Psoas muscle (tissue), 8 donors: ENCODE measurements around the gene NFIC. TPM values are rescaled to one million over a fixed set of nuclear protein-coding genes. Genes with fewer than 3 reads are reported as not detected.

Experiments
- ATAC-seq, 4 donors: fragments of 200-7000 bp; cut with Tn5 transposase; one replicate each; pipeline ENCODE4 v1.9.1; 2020; ENCODE audit warnings: moderate library complexity in 3 of 4, mild to moderate bottlenecking in 2 of 4
- DNase-seq, 2 donors: peaks; one replicate each; pipeline ENCODE4 v3.0.0-alpha.2; 2020
- H3K27ac ChIP-seq: fragments of 200-600 bp; one replicate; pipeline ENCODE4 v1.8.0; 2022
- H3K27me3 ChIP-seq, 3 donors: fragments of 200-600 bp in 1 of 3; one replicate each; pipeline versions ENCODE4 v1.6.1 to v1.8.0; 2013 to 2022; ENCODE audit warnings: low read length in 2 of 3, mild to moderate bottlenecking in 2 of 3, moderate library complexity in 1 of 3; ENCODE audit not compliant: insufficient read depth in 3 of 3
- H3K36me3 ChIP-seq, 2 donors: fragments of 200-600 bp in 1 of 2; one replicate each; pipeline versions ENCODE4 v1.6.1 to v1.8.0; 2013 to 2022; ENCODE audit warnings: low read depth in 1 of 2, mild to moderate bottlenecking in 1 of 2, moderate library complexity in 1 of 2; ENCODE audit not compliant: insufficient read depth in 1 of 2
- H3K4me1 ChIP-seq: fragments of 200-600 bp; one replicate; pipeline ENCODE4 v1.8.0; 2022
- H3K4me3 ChIP-seq: fragments of 200-600 bp; one replicate; pipeline ENCODE4 v1.8.0; 2022; ENCODE audit warnings: mild to moderate bottlenecking
- H3K9me3 ChIP-seq: fragments of 200-600 bp; one replicate; pipeline ENCODE4 v1.8.0; 2022
- CTCF ChIP-seq: fragments of 200-600 bp; IDR thresholded peaks from one replicate; pipeline ENCODE4 v1.8.0; 2022; ENCODE audit warnings: antibody characterized with exemption
- WGBS, 3 donors: extraction: QIAGEN DNeasy Blood & Tissue Kit; methylation state at CpG; one replicate each; pipeline versions ENCODE4 v1.1.6 to v1.1.7; 2013; 5-methylcytosine and 5-hydroxymethylcytosine counted together
- intact Hi-C, 2 donors: fragments of 100-400 bp; cut with DNase I; formaldehyde crosslinking; loops; one replicate each; pipeline versions ENCODE4 v1.11.0 to v1.14.2; 2022
- polyA plus RNA-seq, 3 donors: library from polyadenylated mRNA; stranded (reverse); fragments of 200-250 nt; gene quantifications; one replicate each; pipeline ENCODE4 v1.2.3, GENCODE V29; 2013
- total RNA-seq, 4 donors: library from RNA; stranded (reverse); fragmentation: NEBNext Ultra II Directional in 2 of 4; extraction: Animal tissue kit (Norgen Biotek cat#: 25700) in 2 of 4; gene quantifications; one replicate each; pipeline versions ENCODE4 v1.2.1 to v1.2.4, GENCODE V29; 2021 to 2023
- donor health status: healthy with polysubstance abuse.
- donor health status: DM: no; HTN: no; CAD: no; lungs with moderate emphysema.
- donor health status: Bipolar disorder and iron deficiency.
- donor health status: healthy.
- donor health status: DM: yes; HTN: yes; CAD: no.
- donor health status: DM: no; HTN: no; CAD: no.
- donor health status: DM: no; HTN: no; CAD: no.
- donor health status: DM: yes; HTN: yes; CAD: no.

NFIC gene
- total and polyA plus RNA-seq, 7 donors, result 100.0 to 439 (median 270) TPM

GRCh38 chr19:3501780-3502179 is 135.4 kb downstream of the NFIC start:
- peaks cover 22% of the 10 kb centered on the region for H3K4me1 ChIP-seq
- TF ChIP-seq CTCF, result no peak
- H3K4me3 ChIP-seq, result no peak overlapping the region
- WGBS, 3 donors, result 88 to 89% (median 89%) methylated on average over 3 of the region's 3 CpGs
- no peak for DNase-seq
- H3K27ac ChIP-seq, result no peak overlapping the region
- intact Hi-C loops, result no loop called here
- no peak for ATAC-seq
- no peaks in the 10 kb centered on the region for H3K9me3 ChIP-seq
- no peaks in the 10 kb centered on the region for H3K27me3 ChIP-seq
- H3K36me3 ChIP-seq, result peaks cover 0 to 7% of the 10 kb centered on the region in 2 donors

- no peak overlapping the region for H3K4me3 ChIP-seq
- H3K4me1 ChIP-seq, result peaks cover 27% of the 10 kb centered on the region
- H3K27me3 ChIP-seq, result no peaks in the 10 kb centered on the region
- H3K27ac ChIP-seq, result no peak overlapping the region
- no peaks in the 10 kb centered on the region for H3K36me3 ChIP-seq
- ATAC-seq (no peak), DNase-seq (no peak)
- no peak for TF ChIP-seq CTCF
- 81 to 84% (median 82%) methylated on average over 13 of the region's 13 CpGs for WGBS, 3 donors
- intact Hi-C loops, result no loop called here
- no peaks in the 10 kb centered on the region for H3K9me3 ChIP-seq
Observed at GRCh38 chr19:3503036-3503572, 136.7 kb downstream of the NFIC start.

GRCh38 chr19:3504735-3505134 is 138.4 kb downstream of the NFIC start:
- H3K27ac ChIP-seq, result no peak overlapping the region
- H3K36me3 ChIP-seq, result peaks cover 0 to 5% of the 10 kb centered on the region in 2 donors
- no peak overlapping the region for H3K4me3 ChIP-seq
- DNase-seq (no peak), ATAC-seq (no peak)
- peaks cover 19% of the 10 kb centered on the region for H3K4me1 ChIP-seq
- H3K27me3 ChIP-seq, result no peaks in the 10 kb centered on the region
- 83 to 88% (median 87%) methylated on average over 5 of the region's 5 CpGs for WGBS, 3 donors
- intact Hi-C loops, result no loop called here
- H3K9me3 ChIP-seq, result no peaks in the 10 kb centered on the region
- no peak for TF ChIP-seq CTCF

- intact Hi-C loops, result no loop called here
Observed at GRCh38 chr19:3505598-3506383, 139.4 kb downstream of the NFIC start, which contains the start of gene FZR1. Gene FZR1 (plus strand): TSS chr19:3506311. CDS start chr19:3522990, 16,679 bp downstream.

More at GRCh38 chr19:3505598-3506383, 139.4 kb downstream of the NFIC start, which contains the start of gene FZR1:
- 1% methylated on average over 60 to 79 of the region's 79 CpGs for WGBS, 3 donors
- Histone ChIP-seq H3K36me3 (peaks cover 0 to 12% of the 10 kb centered on the region in 2 donors), H3K4me1 (peaks cover 17% of the 10 kb centered on the region), H3K4me3 (peak within 1 kb of the TSS; percentile 95), H3K9me3 (no peaks in the 10 kb centered on the region), H3K27me3 (no peaks in the 10 kb centered on the region), H3K27ac (peak within 1 kb of the TSS; percentile 90)
- TF ChIP-seq CTCF, result no peak
- ATAC-seq, result peak; percentile 98 to 99 (median 98)
- peak; percentile 99 to 100 for DNase-seq
